HG02678 (cell line): ENCODE results near the gene FMO4.
"Not testable (repeated sequence)": the region's sequence is repeated elsewhere in the genome, so short reads cannot be mapped to it uniquely, and the experiment has no call there.

Experiments
- ATAC-seq: cut with Tn5 transposase; IDR thresholded peaks from one replicate; pipeline ENCODE4 v1.9.1; 2021; ENCODE audit warnings: mild to moderate bottlenecking, moderate library complexity; ENCODE audit not compliant: unreplicated experiment

Gene FMO4

DNA sequence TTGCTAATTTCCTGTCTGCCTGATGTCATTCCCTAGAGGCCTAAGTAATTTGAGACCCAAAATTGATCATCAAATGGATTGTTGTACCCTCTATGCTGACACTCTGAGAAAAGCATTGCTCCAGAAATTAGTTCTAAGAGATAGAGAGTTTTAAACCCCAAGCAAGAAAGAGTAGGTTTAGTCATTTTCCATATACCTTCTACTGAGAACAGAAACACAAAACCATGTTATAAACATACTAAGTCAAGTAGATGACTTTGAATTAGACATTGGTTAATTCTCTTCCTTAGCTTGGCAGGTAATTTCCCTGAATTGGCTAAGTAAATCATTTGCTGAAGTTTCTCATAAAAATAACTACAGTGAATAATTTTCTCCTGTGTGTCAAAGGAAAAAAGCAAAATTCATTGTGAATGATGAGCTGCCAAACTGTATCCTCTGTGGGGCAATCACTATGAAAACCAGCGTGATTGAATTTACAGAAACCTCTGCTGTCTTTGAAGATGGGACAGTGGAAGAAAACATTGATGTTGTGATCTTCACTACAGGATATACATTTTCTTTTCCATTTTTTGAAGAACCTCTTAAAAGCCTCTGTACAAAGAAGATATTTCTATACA, 20.1 kb downstream of the FMO4 start:
- no peak for ATAC-seq

DNA sequence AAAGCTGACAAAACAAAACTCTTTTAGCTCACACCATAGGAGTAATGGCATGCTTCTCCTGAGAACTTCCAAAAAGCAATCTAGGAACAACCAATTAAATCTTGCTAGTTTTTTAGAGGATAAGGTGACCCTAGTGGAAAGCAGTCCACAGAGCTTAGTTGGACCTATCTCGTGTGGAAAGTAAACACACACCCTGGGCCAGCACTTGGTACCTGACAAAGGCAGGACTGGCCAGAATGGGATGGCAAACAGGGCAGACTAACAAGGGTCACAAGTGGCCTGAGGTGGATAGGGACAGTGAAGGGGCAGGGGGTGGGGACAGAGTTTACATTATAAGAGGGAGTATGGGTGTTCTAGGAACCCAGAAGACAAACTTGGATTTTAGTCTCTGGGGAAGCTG, 22.0 kb downstream of the FMO4 start:
- no peak for ATAC-seq

- not testable (repeated sequence) for ATAC-seq
Observed at GRCh38 chr1:171339345-171339744, 25.4 kb downstream of the FMO4 start.

- no peak for ATAC-seq
Observed at GRCh38 chr1:171343727-171344472, 29.9 kb downstream of the FMO4 start.

- no peak for ATAC-seq
Observed at GRCh38 chr1:171344473-171344820, 30.5 kb downstream of the FMO4 start.

- ATAC-seq: no peak
Observed at GRCh38 chr1:171345536-171345935, 31.6 kb downstream of the FMO4 start.

- ATAC-seq: no peak
Observed at GRCh38 chr1:171346881-171347280, 32.9 kb downstream of the FMO4 start.

GRCh38 chr1:171350594-171350993, 36.6 kb downstream of the FMO4 start:
- ATAC-seq: no peak

DNA sequence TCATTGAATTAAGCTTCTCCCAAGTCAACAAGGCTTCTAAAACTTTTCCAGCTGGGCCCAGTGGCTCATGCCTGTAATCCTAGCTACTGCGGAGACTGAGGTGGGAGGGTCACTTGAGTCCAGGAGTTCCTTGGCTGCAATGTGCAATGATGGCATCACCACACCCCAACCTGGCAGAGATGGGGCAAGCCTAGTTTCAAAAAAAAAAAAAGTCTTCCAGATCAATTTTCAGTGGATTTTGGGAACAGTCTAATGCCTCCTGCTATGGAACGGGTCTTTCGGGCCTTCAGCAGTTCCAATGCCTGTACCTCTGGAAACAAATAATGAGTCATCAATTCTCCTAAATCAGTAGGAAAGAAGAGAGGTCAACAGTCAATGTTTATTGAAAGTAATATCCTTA, 38.0 kb downstream of the FMO4 start:
- no peak for ATAC-seq

DNA sequence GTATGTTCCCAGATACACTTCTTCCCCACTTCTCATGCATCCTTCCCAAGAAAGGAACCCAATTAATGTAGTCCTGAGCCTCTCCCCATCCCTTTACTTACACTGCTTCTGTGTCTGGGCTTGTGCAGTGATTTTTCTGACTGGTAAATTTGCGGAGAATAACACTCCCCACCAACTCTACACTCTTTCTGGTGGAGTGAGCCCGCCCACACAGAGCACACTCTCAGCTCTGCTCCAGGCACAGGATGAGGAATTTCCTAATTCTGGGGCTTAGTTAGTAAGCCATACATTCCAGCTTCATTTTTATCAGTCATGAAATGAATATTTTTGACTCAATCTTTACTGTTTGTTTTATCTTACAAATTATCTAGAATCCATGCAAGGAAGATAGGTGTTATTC, 38.6 kb downstream of the FMO4 start:
- ATAC-seq: no peak

- ATAC-seq: no peak
Observed at GRCh38 chr1:171355727-171356126, 41.7 kb downstream of the FMO4 start.

GRCh38 chr1:171357179-171357578, 43.2 kb downstream of the FMO4 start:
- ATAC-seq: no peak

DNA sequence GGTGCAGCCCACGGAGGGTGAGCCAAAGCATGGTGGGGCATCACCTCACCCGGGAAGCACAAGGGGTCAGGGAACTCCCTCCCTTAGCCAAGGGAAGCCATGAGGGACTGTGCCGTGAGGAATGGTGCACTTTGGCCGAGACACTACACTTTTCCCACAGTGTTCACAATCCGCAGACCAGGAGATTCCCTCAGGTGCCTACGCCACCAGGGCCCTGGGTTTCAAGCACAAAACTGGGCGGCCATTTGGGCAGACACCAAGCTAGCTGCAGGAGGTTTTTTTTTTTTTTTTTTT, 45.3 kb downstream of the FMO4 start:
- ATAC-seq: not testable (repeated sequence)

GRCh38 chr1:171359731-171360527, 45.9 kb downstream of the FMO4 start:
- not testable (repeated sequence) for ATAC-seq

- ATAC-seq: no peak
Observed at GRCh38 chr1:171366085-171366484, 52.1 kb downstream of the FMO4 start.

- ATAC-seq: no peak
Observed at GRCh38 chr1:171366816-171367215, 52.8 kb downstream of the FMO4 start.

DNA sequence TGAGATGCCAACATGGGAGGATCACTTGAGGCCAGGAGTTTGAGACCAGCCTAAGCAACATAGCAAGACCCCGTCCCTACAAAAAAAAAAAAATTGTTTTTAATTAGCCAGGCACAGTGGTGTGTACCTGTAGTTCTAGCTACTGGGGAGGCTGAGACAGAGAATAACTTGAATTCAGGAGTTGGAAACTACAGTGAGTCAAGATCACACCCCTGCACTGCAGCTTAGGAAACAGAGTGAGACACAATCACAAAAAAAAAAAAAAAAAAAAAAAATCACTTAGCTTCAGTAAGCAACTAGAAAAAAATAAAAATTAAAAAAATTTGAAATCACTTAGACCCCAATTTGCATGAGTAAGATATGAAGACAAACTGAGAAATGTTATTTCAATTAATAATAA, 53.5 kb downstream of the FMO4 start:
- no peak for ATAC-seq

GRCh38 chr1:171372418-171373084, 58.6 kb downstream of the FMO4 start:
- ATAC-seq: no peak

DNA sequence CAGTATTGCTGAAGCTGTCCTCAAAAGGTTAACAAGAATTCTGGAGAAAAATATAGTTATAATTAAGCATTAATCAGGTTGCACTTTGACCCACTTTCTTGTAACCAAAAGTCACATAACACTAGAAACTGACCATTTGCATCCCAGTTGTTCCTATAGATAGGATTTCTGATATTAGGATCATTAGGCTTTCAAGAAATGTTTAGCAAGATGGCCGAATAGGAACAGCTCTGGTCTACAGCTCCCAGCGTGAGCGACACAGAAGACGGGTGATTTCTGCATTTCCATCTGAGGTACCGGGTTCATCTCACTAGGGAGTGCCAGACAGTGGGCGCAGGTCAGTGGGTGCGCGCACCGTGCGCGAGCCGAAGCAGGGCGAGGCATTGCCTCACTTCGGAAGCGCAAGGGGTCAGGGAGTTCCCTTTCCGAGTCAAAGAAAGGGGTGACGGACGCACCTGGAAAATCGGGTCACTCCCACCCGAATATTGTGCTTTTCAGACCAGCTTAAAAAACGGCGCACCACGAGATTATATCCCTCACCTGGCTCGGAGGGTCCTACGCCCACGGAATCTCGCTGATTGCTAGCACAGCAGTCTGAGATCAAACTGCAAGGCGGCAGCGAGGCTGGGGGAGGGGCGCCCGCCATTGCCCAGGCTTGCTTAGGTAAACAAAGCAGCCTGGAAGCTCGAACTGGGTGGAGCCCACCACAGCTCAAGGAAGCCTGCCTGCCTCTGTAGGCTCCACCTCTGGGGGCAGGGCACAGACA, 59.6 kb downstream of the FMO4 start:
- ATAC-seq: not testable (repeated sequence)

DNA sequence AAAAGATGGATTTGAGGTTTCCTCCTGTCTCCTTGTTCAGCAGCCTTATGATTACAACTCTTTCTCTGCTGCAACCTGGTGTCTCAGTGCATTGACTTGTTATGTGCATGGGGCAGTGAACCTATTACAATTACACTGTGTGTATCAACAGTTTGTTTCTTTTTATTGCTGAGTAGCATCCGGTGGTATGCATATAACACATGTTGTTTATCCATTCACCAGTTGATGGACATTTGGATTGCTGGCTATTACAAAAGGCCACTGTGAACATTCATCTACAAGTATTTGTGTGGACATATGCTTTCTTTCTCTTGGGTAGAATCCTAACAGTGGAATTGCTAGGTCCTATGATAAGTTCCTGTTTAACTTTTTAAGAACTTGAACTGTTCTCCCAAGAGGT, 65.9 kb downstream of the FMO4 start:
- no peak for ATAC-seq

DNA sequence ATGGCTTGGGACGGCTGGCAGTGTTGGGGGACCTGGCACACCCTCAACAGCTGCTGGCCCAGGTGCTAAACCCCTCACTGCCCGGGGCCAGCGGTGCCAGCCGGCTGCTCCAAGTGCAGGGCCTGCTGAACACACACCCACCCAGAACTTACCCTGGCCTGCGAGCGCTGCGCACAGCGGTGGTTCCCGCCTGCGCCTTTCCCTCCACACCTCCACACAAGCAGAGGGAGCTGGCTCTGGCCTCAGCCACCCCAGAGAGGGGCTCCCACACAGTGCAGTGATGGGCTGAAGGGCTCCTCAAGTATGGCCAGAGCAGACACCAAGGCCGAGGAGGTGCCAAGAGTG, 67.9 kb downstream of the FMO4 start:
- ATAC-seq: no peak
